Cardiac muscle cell (in vitro differentiated cells and primary cell): ENCODE results near the gene ATP6V1C2. TPM values are rescaled to one million over a fixed set of nuclear protein-coding genes. Genes with fewer than 3 reads are reported as not detected.
"Not testable (repeated sequence)": the region's sequence is repeated elsewhere in the genome, so short reads cannot be mapped to it uniquely, and the experiment has no call there.

ENCODE experiments used
- DNase-seq, 2 donors: peaks; one replicate each; pipeline versions ENCODE4 v3.0.0 to v3.0.0-alpha.2; 2010 to 2017; ENCODE audit warnings: low read depth in 1 of 2, low spot score in 1 of 2
- H3K27ac ChIP-seq: fragments of 200-600 bp; sonication (generic); 2 replicates; pipeline ENCODE4 v1.5.1; 2016
- H3K27me3 ChIP-seq: fragments of 200-600 bp; sonication (generic); 2 replicates; pipeline ENCODE4 v1.6.0; 2016; ENCODE audit warnings: control low read depth
- H3K36me3 ChIP-seq: fragments of 200-600 bp; sonication (generic); 2 replicates; pipeline ENCODE4 v1.5.1; 2016; ENCODE audit warnings: control low read depth
- H3K4me1 ChIP-seq: fragments of 200-600 bp; sonication (generic); 2 replicates; pipeline ENCODE4 v1.8.1; 2017; ENCODE audit warnings: low read depth, mild to moderate bottlenecking, mixed run types
- H3K4me3 ChIP-seq: fragments of 200-600 bp; sonication (generic); 2 replicates; pipeline ENCODE4 v1.5.1; 2016; ENCODE audit warnings: mild to moderate bottlenecking
- H3K9me3 ChIP-seq: fragments of 200-600 bp; sonication (generic); 2 replicates; pipeline ENCODE4 v1.5.1; 2017; ENCODE audit warnings: low read depth, mild to moderate bottlenecking, control low read depth
- polyA plus RNA-seq: library from polyadenylated mRNA; unstranded; fragments of >200 nt; fragmentation: Nextera tagmentation; extraction: Ambion mirVana; gene quantifications from 2 replicates; pipeline ENCODE4 v1.2.1, GENCODE V29; 2016
- total RNA-seq: library from RNA; depleted of rRNA; stranded (reverse); fragments of >200 nt; gene quantifications from 2 replicates; pipeline ENCODE4 v1.2.3, GENCODE V29; 2016
- TF ChIP-seq, protein P1 (sequence below): IDR thresholded peaks from 2 replicates; pipeline ENCODE4 v1.5.1; 2012; ENCODE audit warnings: low read depth, mild to moderate bottlenecking, low read length

Gene ATP6V1C2
- total and polyA plus RNA-seq, 2 experiments from 2014 or later: 0.06 to 1.1 TPM

DNA sequence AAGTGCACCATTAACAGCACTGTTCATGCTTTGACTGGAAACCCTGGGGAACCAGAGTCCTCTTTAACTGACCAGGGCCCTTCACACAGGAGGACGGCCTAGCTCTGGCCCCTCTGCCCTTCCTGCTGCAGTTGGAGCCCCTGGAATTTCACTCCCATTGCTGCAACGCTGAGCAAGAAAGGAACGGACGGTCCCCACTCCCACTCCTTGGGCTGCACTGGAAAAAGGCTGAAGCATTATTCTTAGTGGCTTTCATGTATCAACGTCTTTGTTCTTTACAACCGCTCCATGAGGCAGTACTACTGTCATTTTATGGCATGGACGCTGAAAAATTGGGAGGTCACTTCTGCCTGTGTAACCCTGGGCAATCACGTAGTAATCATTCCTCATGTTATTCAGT lies 81.2 kb downstream of the ATP6V1C2 start:
- peaks cover 23% of the 10 kb centered on the region for H3K36me3 ChIP-seq
- no peak for DNase-seq
- TF ChIP-seq, protein P1, sequence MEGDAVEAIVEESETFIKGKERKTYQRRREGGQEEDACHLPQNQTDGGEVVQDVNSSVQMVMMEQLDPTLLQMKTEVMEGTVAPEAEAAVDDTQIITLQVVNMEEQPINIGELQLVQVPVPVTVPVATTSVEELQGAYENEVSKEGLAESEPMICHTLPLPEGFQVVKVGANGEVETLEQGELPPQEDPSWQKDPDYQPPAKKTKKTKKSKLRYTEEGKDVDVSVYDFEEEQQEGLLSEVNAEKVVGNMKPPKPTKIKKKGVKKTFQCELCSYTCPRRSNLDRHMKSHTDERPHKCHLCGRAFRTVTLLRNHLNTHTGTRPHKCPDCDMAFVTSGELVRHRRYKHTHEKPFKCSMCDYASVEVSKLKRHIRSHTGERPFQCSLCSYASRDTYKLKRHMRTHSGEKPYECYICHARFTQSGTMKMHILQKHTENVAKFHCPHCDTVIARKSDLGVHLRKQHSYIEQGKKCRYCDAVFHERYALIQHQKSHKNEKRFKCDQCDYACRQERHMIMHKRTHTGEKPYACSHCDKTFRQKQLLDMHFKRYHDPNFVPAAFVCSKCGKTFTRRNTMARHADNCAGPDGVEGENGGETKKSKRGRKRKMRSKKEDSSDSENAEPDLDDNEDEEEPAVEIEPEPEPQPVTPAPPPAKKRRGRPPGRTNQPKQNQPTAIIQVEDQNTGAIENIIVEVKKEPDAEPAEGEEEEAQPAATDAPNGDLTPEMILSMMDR: no peak

DNA sequence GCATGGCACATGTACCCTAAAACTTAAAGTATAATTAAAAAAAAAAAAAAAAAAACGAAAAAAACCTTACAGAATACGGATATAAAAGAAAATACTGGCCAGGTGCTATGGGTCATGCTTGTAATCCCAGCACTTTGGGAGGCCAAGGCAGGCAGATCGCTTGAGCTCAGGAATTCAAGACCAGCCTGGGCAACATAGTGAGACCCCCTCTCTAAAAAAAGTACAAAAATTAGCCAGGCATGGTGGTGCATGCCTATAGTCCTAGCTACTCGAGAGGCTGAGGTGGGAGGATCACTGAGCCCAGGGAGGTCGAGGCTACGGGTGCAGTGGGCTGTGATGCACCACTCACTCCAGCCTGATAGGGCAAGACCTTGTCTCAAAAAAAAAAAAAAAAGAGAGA lies 84.6 kb downstream of the ATP6V1C2 start:
- not testable (repeated sequence) for H3K4me1 ChIP-seq, H3K4me3 ChIP-seq, H3K36me3 ChIP-seq, H3K27ac ChIP-seq, DNase-seq, H3K9me3 ChIP-seq, H3K27me3 ChIP-seq

More for the DNA sequence above, 81.2 kb downstream of the ATP6V1C2 start:
- H3K9me3 ChIP-seq: no peaks in the 10 kb centered on the region
- H3K4me3 ChIP-seq: no peak overlapping the region
- H3K27me3 ChIP-seq: no peaks in the 10 kb centered on the region
- no peak overlapping the region for H3K27ac ChIP-seq
- no peaks in the 10 kb centered on the region for H3K4me1 ChIP-seq

DNA sequence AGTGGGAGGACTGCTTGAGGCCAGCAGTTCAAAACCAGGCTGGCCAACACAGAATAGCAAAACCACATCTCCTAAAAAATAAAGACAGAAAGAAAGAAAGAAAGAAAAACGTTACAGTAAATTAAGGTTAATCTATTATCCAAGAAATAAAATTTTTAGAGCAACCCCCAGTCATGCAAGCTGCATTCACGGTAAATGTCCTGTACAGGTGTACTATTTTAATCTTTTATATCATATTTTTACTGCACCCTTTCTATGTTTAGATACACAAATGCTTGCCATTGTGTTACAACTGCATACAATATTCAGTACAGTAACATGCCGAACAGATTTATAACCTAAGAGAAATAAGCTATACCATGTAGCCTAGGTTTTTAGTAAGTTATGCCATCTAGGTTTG lies 85.1 kb downstream of the ATP6V1C2 start:
- Histone ChIP-seq H3K9me3 (no peaks in the 10 kb centered on the region), H3K4me1 (peaks cover 14% of the 10 kb centered on the region), H3K4me3 (no peak overlapping the region), H3K27ac (no peak overlapping the region), H3K36me3 (peaks cover 3% of the 10 kb centered on the region), H3K27me3 (no peaks in the 10 kb centered on the region)
- TF ChIP-seq, protein P1: no peak
- no peak for DNase-seq

DNA sequence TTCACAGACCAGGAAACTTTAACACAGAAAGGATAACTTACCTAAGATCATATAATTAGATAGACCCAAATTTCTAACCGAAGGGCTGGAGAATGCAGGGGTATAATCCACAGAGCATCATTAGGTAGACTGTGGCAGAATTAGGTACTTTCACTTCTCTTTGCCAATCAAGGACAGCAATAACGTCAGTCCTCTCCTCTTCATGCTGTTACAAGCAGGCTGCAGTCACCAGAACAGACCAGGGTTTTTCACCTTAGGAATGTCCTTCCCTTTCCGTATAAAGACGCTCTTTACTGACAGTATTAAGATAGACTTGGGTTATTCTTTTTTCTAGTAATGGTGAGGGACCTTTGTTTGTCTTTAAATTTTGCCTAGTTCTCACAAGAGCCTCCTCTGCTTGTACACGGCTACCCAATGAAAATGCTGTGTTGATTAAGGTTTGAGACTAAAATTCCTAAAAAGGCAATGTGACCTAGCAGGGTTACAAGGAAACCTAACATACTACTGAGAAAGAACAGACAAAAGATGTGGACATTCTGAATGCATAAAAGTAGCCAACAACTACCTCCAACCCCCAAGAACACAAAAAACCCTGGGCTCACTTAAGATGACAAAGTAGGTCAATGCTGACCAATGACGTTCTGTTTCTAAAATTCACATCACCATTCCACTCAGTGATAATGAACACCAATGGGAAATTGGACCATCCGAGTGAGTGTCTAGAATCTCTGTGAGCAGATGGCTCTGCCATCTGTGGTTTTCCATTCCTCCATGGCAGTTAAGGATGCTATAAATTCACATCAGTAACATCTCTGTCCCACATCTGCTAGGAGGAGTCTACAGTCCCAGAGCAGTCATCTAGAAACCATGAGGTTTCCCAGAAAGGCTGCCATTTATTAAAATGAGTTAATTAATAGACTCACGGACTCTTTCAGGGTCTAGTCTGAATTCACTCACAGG lies 89.1 kb downstream of the ATP6V1C2 start:
- DNase-seq: peak in 1 of 2 donors; percentile 32
- Histone ChIP-seq H3K27ac (peak overlapping the region; percentile 45), H3K36me3 (no peaks in the 10 kb centered on the region), H3K9me3 (no peaks in the 10 kb centered on the region), H3K4me3 (peak overlapping the region; percentile 98), H3K27me3 (no peaks in the 10 kb centered on the region), H3K4me1 (peaks cover 14% of the 10 kb centered on the region)
- TF ChIP-seq, protein P1: no peak

DNA sequence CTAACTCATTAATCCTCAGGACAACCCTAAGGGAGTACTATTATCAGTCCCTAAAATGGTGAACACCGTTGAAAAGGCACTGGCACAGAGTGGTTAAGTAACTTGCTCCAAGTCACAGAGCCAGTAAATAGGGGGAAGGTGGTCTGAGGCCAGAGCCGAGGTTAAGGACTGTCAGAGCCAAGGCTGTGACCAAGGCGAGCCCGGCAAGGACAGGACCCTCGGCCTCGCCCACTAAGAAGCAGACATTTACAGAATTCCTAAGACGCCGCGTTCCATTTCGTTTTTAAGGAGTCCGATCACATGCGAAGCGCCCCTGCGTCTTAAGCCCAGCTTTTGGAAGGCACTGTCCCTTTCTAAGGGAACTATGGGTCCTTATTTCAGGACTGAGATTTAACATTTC lies 90.1 kb downstream of the ATP6V1C2 start:
- no peaks in the 10 kb centered on the region for H3K27me3 ChIP-seq
- no peaks in the 10 kb centered on the region for H3K36me3 ChIP-seq
- peak overlapping the region; percentile 98 for H3K4me3 ChIP-seq
- no peaks in the 10 kb centered on the region for H3K9me3 ChIP-seq
- DNase-seq: no peak
- peaks cover 14% of the 10 kb centered on the region for H3K4me1 ChIP-seq
- peak overlapping the region; percentile 99 for H3K27ac ChIP-seq
- TF ChIP-seq, protein P1: no peak
